HCT116 (cell line): ENCODE data around the gene IFITM10. TPM values are rescaled to one million over a fixed set of nuclear protein-coding genes. Genes with fewer than 3 reads are reported as not detected.

ENCODE experiments used
- ATAC-seq: fragments of 200-7000 bp; cut with Tn5 transposase; 2 replicates; pipeline ENCODE4 v1.9.1; 2020; ENCODE audit warnings: mild to moderate bottlenecking, moderate library complexity
- BruUV-seq: library from RNA; stranded (reverse); fragments of 400-500 nt; replicated peaks from 2 replicates; lab custom pipeline; 2021; lab: Mats Ljungman, UMichigan
- CTCF ChIA-PET: fragments of 300-600 bp; sonication (Branson Sonifier 250); formaldehyde crosslinking; loops from one replicate; lab custom pipeline; 2021; ENCODE audit warnings: antibody characterized with exemption; lab: Charles Lee
- POLR2A ChIA-PET: fragments of 300-600, 350-600 bp; sonication (Branson Sonifier 250); formaldehyde crosslinking; loops from one replicate; lab custom pipeline; 2021; ENCODE audit warnings: antibody characterized with exemption; lab: Charles Lee
- RAD21 ChIA-PET, 2 experiments: fragments of 300-600 bp; sonication (Branson Sonifier 250); formaldehyde crosslinking; loops; one replicate each; lab custom pipeline; 2023; ENCODE audit warnings: low total read pairs in 2 of 2; ENCODE audit not compliant: uncharacterized antibody in 2 of 2, unreplicated experiment in 2 of 2, low non-redundant PET in 1 of 2; lab: Charles Lee
- DNase-seq: peaks from one replicate; pipeline ENCODE4 v3.0.0-alpha.2; 2010; ENCODE audit warnings: low read depth, low spot score
- H2AFZ ChIP-seq: fragments of 200-600 bp; shearing (Covaris generic), sonication (generic); 2 replicates; pipeline ENCODE4 v1.6.1; 2017; ENCODE audit warnings: low read depth, mixed run types, mixed read lengths, antibody characterized with exemption, low read length; ENCODE audit not compliant: poor library complexity, severe bottlenecking
- H3K27ac ChIP-seq: 2 replicates; pipeline ENCODE4 v1.5.1; 2012; ENCODE audit warnings: low read depth, low read length
- H3K27me3 ChIP-seq: fragments of 200-600 bp; sonication (generic); 2 replicates; pipeline ENCODE4 v1.6.1; 2016; ENCODE audit warnings: mixed run types, low read length, mixed read lengths; ENCODE audit not compliant: insufficient read depth
- H3K36me3 ChIP-seq, 2 experiments: fragments of 200-500 bp in 1 of 2; fragments of 200-600 bp in 1 of 2; sonication (Bioruptor generic) in 1 of 2; sonication (generic) in 1 of 2; 2 replicates each; pipeline versions ENCODE4 v1.5.1 to v1.6.1; 2014 to 2016; ENCODE audit warnings: low read length in 2 of 2, inconsistent platforms in 1 of 2, mixed read lengths in 1 of 2, mixed run types in 1 of 2; ENCODE audit not compliant: insufficient read depth in 2 of 2, control insufficient read depth in 1 of 2
- H3K4me1 ChIP-seq, 2 experiments: fragments of 200-600 bp in 1 of 2; sonication (generic) in 1 of 2; 2 replicates each; pipeline versions ENCODE4 v1.5.1 to v1.6.1; 2012 to 2017; ENCODE audit warnings: low read length in 2 of 2, inconsistent platforms in 1 of 2, mild to moderate bottlenecking in 1 of 2, mixed read lengths in 1 of 2, mixed run types in 1 of 2, moderate library complexity in 1 of 2; ENCODE audit not compliant: insufficient read depth in 2 of 2, control insufficient read depth in 1 of 2
- H3K4me2 ChIP-seq: fragments of 200-600 bp; sonication (generic); 2 replicates; pipeline ENCODE4 v1.6.1; 2017; ENCODE audit warnings: mixed run types, low read length, mixed read lengths
- H3K4me3 ChIP-seq, 2 experiments: fragments of 200-600 bp in 1 of 2; sonication (generic) in 1 of 2; replicated peaks in 1 of 2; 2 replicates each; pipeline ENCODE4 v1.5.1; 2011 to 2016; ENCODE audit warnings: low read length in 2 of 2, control low read depth in 1 of 2, low read depth in 1 of 2, mild to moderate bottlenecking in 1 of 2, mixed read lengths in 1 of 2, mixed run types in 1 of 2
- H3K79me2 ChIP-seq: fragments of 200-600 bp; sonication (generic); 2 replicates; pipeline ENCODE4 v1.6.1; 2017; ENCODE audit warnings: mild to moderate bottlenecking, mixed run types, low read length, moderate library complexity, mixed read lengths; ENCODE audit not compliant: insufficient read depth
- H3K9ac ChIP-seq: fragments of 200-600 bp; sonication (generic); 2 replicates; pipeline ENCODE4 v1.6.1; 2016; ENCODE audit warnings: low read length, mixed read lengths
- H3K9me2 ChIP-seq: fragments of 200-600 bp; sonication (generic), shearing (Covaris generic); 2 replicates; pipeline ENCODE4 v1.6.1; 2017; ENCODE audit warnings: mixed run types, mild to moderate bottlenecking, moderate library complexity; ENCODE audit not compliant: insufficient read depth
- H3K9me3 ChIP-seq, 2 experiments: fragments of 200-500 bp in 1 of 2; fragments of 200-600 bp in 1 of 2; sonication (Bioruptor generic) in 1 of 2; sonication (generic) in 1 of 2; 2 replicates each; pipeline ENCODE4 v1.6.1; 2014 to 2017; ENCODE audit warnings: low read length in 2 of 2, mixed read lengths in 2 of 2, inconsistent platforms in 1 of 2, low read depth in 1 of 2, mild to moderate bottlenecking in 1 of 2, mixed run types in 1 of 2, moderate library complexity in 1 of 2; ENCODE audit not compliant: control insufficient read depth in 1 of 2, insufficient read depth in 1 of 2
- H4K20me1 ChIP-seq: fragments of 200-600 bp; sonication (generic), shearing (Covaris generic); 2 replicates; pipeline ENCODE4 v1.6.1; 2017; ENCODE audit warnings: mixed run types, mild to moderate bottlenecking, moderate library complexity; ENCODE audit not compliant: insufficient read depth
- CBX3 ChIP-seq: IDR thresholded peaks from 2 replicates; pipeline ENCODE4 v1.6.1; 2012; ENCODE audit warnings: low read depth
- CEBPB ChIP-seq: IDR thresholded peaks from 2 replicates; pipeline ENCODE4 v1.6.1; 2012; ENCODE audit warnings: low read depth
- CTCF ChIP-seq, 3 experiments: fragments of 200-600 bp in 1 of 3; sonication (generic) in 1 of 3; IDR thresholded peaks in 2 of 3; conservative IDR thresholded peaks in 1 of 3; 2 replicates each; pipeline ENCODE4 v1.5.1; 2012 to 2017; ENCODE audit warnings: low read depth in 2 of 3, low read length in 2 of 3, antibody characterized with exemption in 1 of 3, borderline replicate concordance in 1 of 3, control low read depth in 1 of 3, mild to moderate bottlenecking in 1 of 3, mixed read lengths in 1 of 3, mixed run types in 1 of 3, moderate library complexity in 1 of 3; ENCODE audit not compliant: insufficient read depth in 1 of 3
- JUND ChIP-seq: IDR thresholded peaks from 2 replicates; pipeline ENCODE4 v1.6.1; 2012
- POLR2A ChIP-seq: IDR thresholded peaks from 2 replicates; pipeline ENCODE4 v1.7.0; 2011; ENCODE audit warnings: borderline replicate concordance; ENCODE audit not compliant: insufficient read depth, insufficient read length; ENCODE audit errors: extremely low read depth
- RAD21 ChIP-seq: IDR thresholded peaks from 2 replicates; pipeline ENCODE4 v1.6.1; 2012; ENCODE audit warnings: low read depth, mild to moderate bottlenecking
- REST ChIP-seq: IDR thresholded peaks from 2 replicates; pipeline ENCODE4 v1.6.1; 2012; ENCODE audit warnings: low read depth
- SIN3A ChIP-seq: IDR thresholded peaks from 2 replicates; pipeline ENCODE4 v1.6.1; 2012; ENCODE audit warnings: low read depth
- SP1 ChIP-seq: IDR thresholded peaks from 2 replicates; pipeline ENCODE4 v1.6.1; 2012; ENCODE audit warnings: low read depth
- YY1 ChIP-seq: IDR thresholded peaks from 2 replicates; pipeline ENCODE4 v1.6.1; 2011; ENCODE audit warnings: low read length, low read depth, moderate library complexity, mild to moderate bottlenecking; ENCODE audit not compliant: insufficient replicate concordance; ENCODE audit errors: extremely low read depth
- ZBTB33 ChIP-seq: IDR thresholded peaks from 2 replicates; pipeline ENCODE4 v1.6.1; 2011; ENCODE audit warnings: mild to moderate bottlenecking, low read length, moderate library complexity; ENCODE audit not compliant: insufficient replicate concordance; ENCODE audit errors: extremely low read depth
- ZFX ChIP-seq: fragments of 450-650 bp; IDR thresholded peaks from 2 replicates; pipeline ENCODE4 v1.6.1; 2017
- intact Hi-C: fragments of 100-400 bp; cut with micrococcal nuclease; formaldehyde crosslinking; loops from 2 replicates; pipeline ENCODE4 v1.10.0; 2022
- total RNA-seq: library from RNA; stranded (reverse); gene quantifications from one replicate; pipeline ENCODE4 v1.2.1, GENCODE V29; 2021; ENCODE audit not compliant: unreplicated experiment

Gene IFITM10
- total RNA-seq, 1 experiment from 2014 or later = 1.9 TPM

- TF ChIP-seq SP1 (no peak), SIN3A (no peak), CTCF (IDR thresholded peaks at IDR 0.05 in 2 of 3, conservative IDR thresholded peaks at IDR 0.05 in 1 of 3; ENCODE audit: borderline replicate concordance in 1 of 3, insufficient read depth in 1 of 3, low read depth in 2 of 3, low read length in 2 of 3) (no peak), ZBTB33 (no peak), REST (no peak), RAD21 (no peak), CEBPB (no peak), JUND (no peak), CBX3 (no peak), YY1 (no peak), ZFX (no peak), POLR2A (no peak)
- Histone ChIP-seq H3K4me2 (no peak overlapping the region), H3K27me3 (no peaks in the 10 kb centered on the region), H3K27ac (no peak overlapping the region), H3K4me1 (no peaks in the 10 kb centered on the region), H3K9ac (no peak overlapping the region), H3K36me3 (no peaks in the 10 kb centered on the region), H3K4me3 (no peak overlapping the region), H3K9me3 (no peaks in the 10 kb centered on the region), H3K9me2 (no peaks in the 10 kb centered on the region), H3K79me2 (no peaks in the 10 kb centered on the region), H4K20me1 (no peaks in the 10 kb centered on the region), H2AFZ (no peak overlapping the region)
- no peak for DNase-seq
- intact Hi-C loops = no loop called here
- no peak for ATAC-seq
- CTCF ChIA-PET = interaction anchor here (1.8 kb wide), 1 partner anchor 24 kb away, joined by 4 read pairs; no protein-coding TSS in a partner anchor
- RAD21 ChIA-PET = no interaction called here
- POLR2A ChIA-PET = no interaction called here
- no TSS peak for BruUV-seq
These were observed 32.1 kb downstream of the IFITM10 start for GRCh38 chr11:1718326-1718725.
